ENCODE results near the gene CTRB1. TPM values are rescaled to one million over a fixed set of nuclear protein-coding genes. Genes with fewer than 3 reads are reported as not detected.

Gene CTRB1
- total and polyA plus RNA-seq, 8 donors = 0.12 to 0.20 (median 0.20) TPM; not detected in 5

DNA sequence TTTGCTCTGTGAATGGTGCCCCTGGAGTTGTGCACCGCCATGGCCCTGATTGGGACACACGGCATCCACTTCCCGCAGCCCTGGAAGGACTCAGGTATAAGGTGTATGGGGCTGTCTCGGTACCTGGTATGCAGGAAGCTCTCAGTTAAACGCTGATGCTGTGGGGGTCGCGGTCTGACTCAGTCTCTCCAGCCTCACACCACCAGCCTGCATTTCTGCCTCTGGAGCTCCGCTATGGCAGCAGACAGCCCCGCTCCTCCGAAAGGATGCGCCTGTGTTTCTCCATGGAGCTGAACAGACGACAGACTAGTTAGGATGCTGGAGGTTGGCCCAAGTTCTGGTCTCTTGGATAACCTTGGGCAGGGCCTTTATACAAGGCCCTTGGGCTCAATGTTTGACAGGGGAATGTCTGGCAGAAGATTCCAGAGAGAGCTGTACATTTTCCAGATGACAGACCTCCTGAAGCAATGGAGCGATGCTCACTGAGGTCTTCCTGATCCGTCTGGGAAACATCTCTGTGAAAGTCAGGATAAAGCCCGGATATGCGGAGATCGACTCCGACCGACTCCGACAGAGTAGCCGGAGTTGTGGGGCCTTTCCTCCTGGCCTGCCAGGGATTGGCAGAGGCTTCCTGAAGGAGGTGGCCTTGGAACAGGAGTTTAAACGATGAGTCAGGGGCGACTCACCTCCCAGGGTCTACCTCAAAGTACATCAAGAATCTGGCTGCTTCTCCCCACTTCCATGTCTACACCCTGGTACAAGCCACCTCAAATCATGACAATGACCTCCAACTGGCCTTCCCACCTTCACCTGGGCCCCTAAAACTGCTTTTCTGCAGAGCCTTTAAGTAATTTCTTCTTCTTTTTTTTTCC is 54.5 kb downstream of the CTRB1 start:
- Histone ChIP-seq H3K9me3 (no peaks in the 10 kb centered on the region), H3K27ac (no peak overlapping the region), H3K4me3 (no peak overlapping the region), H3K36me3 (no peaks in the 10 kb centered on the region), H3K27me3 (peaks cover 0 to 33% of the 10 kb centered on the region in 2 donors), H3K4me1 (peaks cover 0 to 8% of the 10 kb centered on the region in 2 donors)
- no peak for DNase-seq
- TF ChIP-seq, protein P1, sequence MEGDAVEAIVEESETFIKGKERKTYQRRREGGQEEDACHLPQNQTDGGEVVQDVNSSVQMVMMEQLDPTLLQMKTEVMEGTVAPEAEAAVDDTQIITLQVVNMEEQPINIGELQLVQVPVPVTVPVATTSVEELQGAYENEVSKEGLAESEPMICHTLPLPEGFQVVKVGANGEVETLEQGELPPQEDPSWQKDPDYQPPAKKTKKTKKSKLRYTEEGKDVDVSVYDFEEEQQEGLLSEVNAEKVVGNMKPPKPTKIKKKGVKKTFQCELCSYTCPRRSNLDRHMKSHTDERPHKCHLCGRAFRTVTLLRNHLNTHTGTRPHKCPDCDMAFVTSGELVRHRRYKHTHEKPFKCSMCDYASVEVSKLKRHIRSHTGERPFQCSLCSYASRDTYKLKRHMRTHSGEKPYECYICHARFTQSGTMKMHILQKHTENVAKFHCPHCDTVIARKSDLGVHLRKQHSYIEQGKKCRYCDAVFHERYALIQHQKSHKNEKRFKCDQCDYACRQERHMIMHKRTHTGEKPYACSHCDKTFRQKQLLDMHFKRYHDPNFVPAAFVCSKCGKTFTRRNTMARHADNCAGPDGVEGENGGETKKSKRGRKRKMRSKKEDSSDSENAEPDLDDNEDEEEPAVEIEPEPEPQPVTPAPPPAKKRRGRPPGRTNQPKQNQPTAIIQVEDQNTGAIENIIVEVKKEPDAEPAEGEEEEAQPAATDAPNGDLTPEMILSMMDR (IDR thresholded peaks at IDR 0.05) = no peak
- intact Hi-C loops (cut with DNase I) = no loop called here
- ATAC-seq = no peak

Other genes with a start within 250 kb of the CTRB1 start
- gene WDR59, start 233.9 kb upstream of the CTRB1 start, total RNA-seq = 10 to 100 TPM; 46.9 to 47.1 TPM
- gene WDR59, start 233.9 kb upstream of the CTRB1 start, polyA plus RNA-seq (ENCODE audit: insufficient read length in 6 of 6) = 100 to 1,000 TPM in 3 of 6 donors, 10 to 100 TPM in 3; 82.2 to 113 (median 101) TPM
- gene ZNRF1, start 220.0 kb upstream of the CTRB1 start, total RNA-seq = 10 to 100 TPM; 24.3 to 25.8 TPM
- gene ZNRF1, start 220.0 kb upstream of the CTRB1 start, polyA plus RNA-seq (ENCODE audit: insufficient read length in 6 of 6) = 10 to 100 TPM; 43.1 to 60.8 (median 48.5) TPM
- 1 to 10 TPM; 7.3 to 9.9 TPM for gene LDHD, start 102.2 kb upstream of the CTRB1 start, total RNA-seq
- 1 to 10 TPM; 1.6 to 3.0 (median 2.5) TPM for gene LDHD, start 102.2 kb upstream of the CTRB1 start, polyA plus RNA-seq (ENCODE audit: insufficient read length in 6 of 6)
- gene ZFP1, start 70.5 kb upstream of the CTRB1 start, total RNA-seq = 1 to 10 TPM; 8.4 to 9.2 TPM
- gene ZFP1, start 70.5 kb upstream of the CTRB1 start, polyA plus RNA-seq (ENCODE audit: insufficient read length in 6 of 6) = 10 to 100 TPM; 21.6 to 25.5 (median 23.3) TPM
- not detected for gene CTRB2, start 11.8 kb upstream of the CTRB1 start, total RNA-seq
- under 1 TPM in 1 of 6 donors, not detected in 5; 0.14 TPM for gene CTRB2, start 11.8 kb upstream of the CTRB1 start, polyA plus RNA-seq (ENCODE audit: insufficient read length in 6 of 6)
- gene BCAR1, start 32.6 kb downstream of the CTRB1 start, total RNA-seq = 10 to 100 TPM; 67.6 to 73.6 TPM
- 10 to 100 TPM; 39.6 to 60.8 (median 50.4) TPM for gene BCAR1, start 32.6 kb downstream of the CTRB1 start, polyA plus RNA-seq (ENCODE audit: insufficient read length in 6 of 6)
- gene CFDP1, start 214.5 kb downstream of the CTRB1 start, total RNA-seq = 10 to 100 TPM; 43.4 to 44.5 TPM
- 100 to 1,000 TPM; 127 to 151 (median 143) TPM for gene CFDP1, start 214.5 kb downstream of the CTRB1 start, polyA plus RNA-seq (ENCODE audit: insufficient read length in 6 of 6)
- 10 to 100 TPM; 20.2 to 30.9 TPM for gene TMEM170A, start 245.7 kb downstream of the CTRB1 start, total RNA-seq
- gene TMEM170A, start 245.7 kb downstream of the CTRB1 start, polyA plus RNA-seq (ENCODE audit: insufficient read length in 6 of 6) = 10 to 100 TPM; 29.9 to 40.1 (median 36.0) TPM